HL-60/S4 (cell line): ENCODE measurements around the gene RNF217.

Experiments
- in situ Hi-C: fragments of 300-500 bp; cut with MboI; formaldehyde crosslinking; loops from 2 replicates; pipeline ENCODE4 v1.14.3; 2022; ENCODE audit warnings: low sequenced_read_pairs

Gene RNF217

GRCh38 chr6:124987999-124988591, 25.9 kb downstream of the RNF217 start:
- in situ Hi-C loops: no loop called here

GRCh38 chr6:124989136-124989983, 27.1 kb downstream of the RNF217 start:
- in situ Hi-C loops: no loop called here

- in situ Hi-C loops: no loop called here
Measured at GRCh38 chr6:124990988-124991387, 28.8 kb downstream of the RNF217 start.

- in situ Hi-C loops: no loop called here
Measured at GRCh38 chr6:124991764-124992295, 29.6 kb downstream of the RNF217 start.

- in situ Hi-C loops: no loop called here
Measured at GRCh38 chr6:124993327-124993726, 31.1 kb downstream of the RNF217 start.

GRCh38 chr6:124994648-124995047, 32.4 kb downstream of the RNF217 start:
- in situ Hi-C loops: no loop called here

GRCh38 chr6:124995131-124995530, 32.9 kb downstream of the RNF217 start:
- in situ Hi-C loops: no loop called here

- in situ Hi-C loops: no loop called here
Measured at GRCh38 chr6:124995645-124996325, 33.5 kb downstream of the RNF217 start.

- in situ Hi-C loops: no loop called here
Measured at GRCh38 chr6:124996411-124996810, 34.2 kb downstream of the RNF217 start.

- in situ Hi-C loops: no loop called here
Measured at GRCh38 chr6:124997196-124997875, 35.1 kb downstream of the RNF217 start.

- in situ Hi-C loops: no loop called here
Measured at GRCh38 chr6:124999105-124999764, 37.0 kb downstream of the RNF217 start.

GRCh38 chr6:125001684-125002405, 39.6 kb downstream of the RNF217 start:
- in situ Hi-C loops: no loop called here

- in situ Hi-C loops: no loop called here
Measured at GRCh38 chr6:125002406-125002741, 40.1 kb downstream of the RNF217 start.

GRCh38 chr6:125003070-125003469, 40.8 kb downstream of the RNF217 start:
- in situ Hi-C loops: no loop called here

- in situ Hi-C loops: no loop called here
Measured at GRCh38 chr6:125004198-125004597, 42.0 kb downstream of the RNF217 start.

- in situ Hi-C loops: no loop called here
Measured at GRCh38 chr6:125004797-125005595, 42.8 kb downstream of the RNF217 start.

- in situ Hi-C loops: no loop called here
Measured at GRCh38 chr6:125008261-125008703, 46.0 kb downstream of the RNF217 start.

GRCh38 chr6:125008957-125009356, 46.7 kb downstream of the RNF217 start:
- in situ Hi-C loops: no loop called here

GRCh38 chr6:125009578-125009977, 47.3 kb downstream of the RNF217 start:
- in situ Hi-C loops: no loop called here
